Measurements from ENCODE around the gene AGRN. TPM values are rescaled to one million over a fixed set of nuclear protein-coding genes. Genes with fewer than 3 reads are reported as not detected.

Gene AGRN
- total RNA-seq, 1 donor from 2014 or later = 41.0 TPM

DNA sequence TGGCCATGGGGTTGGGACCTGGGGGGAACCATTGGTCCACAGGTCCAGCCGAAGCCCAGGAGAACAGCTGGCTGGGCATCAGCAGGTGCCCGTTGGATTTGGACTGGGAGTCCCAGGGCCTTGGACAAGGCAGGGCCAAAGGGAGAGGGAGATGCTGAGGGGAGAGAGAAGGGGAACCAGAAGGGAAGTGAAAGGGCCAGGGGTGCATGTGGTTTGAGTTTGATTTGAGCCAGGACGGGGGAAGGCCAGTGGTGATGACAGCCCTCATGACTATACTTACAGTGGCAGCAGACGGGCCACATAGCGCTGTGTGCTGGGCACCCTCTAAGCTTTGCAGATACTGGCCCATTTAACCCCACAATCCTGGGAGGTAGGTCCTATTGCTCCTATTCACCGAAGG, 18.8 kb downstream of the AGRN start:
- no peak for ATAC-seq

DNA sequence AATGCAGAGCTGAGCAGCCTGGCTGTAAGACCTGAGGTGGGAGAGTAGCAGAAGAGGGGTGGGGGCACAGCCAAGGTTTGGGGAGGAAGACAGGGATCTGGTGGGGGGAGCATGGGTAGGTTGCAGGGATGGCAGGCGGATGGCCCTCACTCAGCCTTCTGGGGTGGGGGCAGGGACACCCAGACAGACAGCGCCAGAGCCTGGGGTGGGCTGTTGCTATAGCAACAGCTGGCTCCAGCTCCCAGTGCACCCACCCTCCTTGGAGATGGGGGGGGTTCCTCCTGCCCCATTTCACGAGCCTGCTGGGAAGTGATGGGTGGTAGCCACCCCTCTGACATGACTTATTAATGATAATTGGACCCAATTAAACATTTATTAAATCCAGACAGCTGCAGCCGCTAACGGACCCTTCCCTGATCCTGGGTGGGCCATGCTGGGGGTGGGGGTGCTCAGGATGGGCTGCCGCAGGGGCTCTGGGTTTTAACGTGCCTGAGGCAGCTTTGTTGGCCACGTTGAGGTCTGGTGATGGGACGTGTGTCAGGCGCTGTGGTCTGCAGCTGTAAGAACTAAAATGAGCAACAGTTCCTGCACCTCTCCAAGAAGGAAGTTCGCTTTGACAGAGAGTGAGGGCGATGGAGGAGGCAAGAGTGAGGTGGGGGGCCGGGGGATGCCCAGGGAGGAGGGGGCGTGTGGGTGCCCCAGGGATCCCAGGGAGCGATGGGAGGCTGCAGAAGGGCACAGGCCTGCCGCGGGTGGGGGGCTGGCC, 19.4 kb downstream of the AGRN start:
- ATAC-seq = no peak

DNA sequence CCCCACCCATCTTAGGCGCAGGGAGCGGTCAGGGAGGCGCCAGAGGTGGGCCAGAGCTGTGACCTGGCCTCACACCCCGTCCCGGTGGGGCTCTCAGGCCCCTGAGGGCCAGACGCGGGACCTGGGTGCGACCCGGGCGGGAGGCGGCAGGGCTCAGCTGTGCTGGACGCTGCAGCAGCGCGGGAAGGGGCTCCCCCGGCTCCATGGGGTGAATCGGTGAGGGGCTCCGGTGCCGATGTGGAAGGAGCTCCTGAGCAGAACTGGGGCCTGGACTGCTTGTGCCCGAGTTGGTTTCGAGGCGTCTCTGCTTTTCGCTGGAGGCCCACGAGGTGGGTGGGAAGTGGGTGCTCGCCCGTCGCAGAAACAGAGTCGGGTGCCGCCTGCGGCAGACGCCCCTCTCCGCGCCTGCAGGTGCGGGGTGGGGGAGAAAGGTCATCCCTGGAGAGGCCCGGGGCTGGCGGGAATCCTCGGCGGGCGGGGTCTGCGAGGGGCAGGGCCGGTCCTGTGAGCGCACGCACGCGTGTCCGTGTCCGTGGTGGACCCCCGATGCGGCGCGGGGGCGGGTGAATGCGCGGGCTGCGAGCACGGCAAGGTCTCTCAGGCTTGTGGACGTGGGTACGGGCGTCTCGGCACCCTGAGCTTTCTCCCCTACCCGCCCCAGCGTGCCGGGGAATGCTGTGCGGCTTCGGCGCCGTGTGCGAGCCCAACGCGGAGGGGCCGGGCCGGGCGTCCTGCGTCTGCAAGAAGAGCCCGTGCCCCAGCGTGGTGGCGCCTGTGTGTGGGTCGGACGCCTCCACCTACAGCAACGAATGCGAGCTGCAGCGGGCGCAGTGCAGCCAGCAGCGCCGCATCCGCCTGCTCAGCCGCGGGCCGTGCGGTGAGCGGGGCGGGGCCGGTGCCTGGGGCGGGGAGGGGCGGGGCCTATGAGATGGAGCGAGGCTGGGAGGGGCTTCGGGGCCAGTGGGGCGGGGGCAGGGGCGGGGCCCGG, 20.4 kb downstream of the AGRN start:
- ATAC-seq = peak; percentile 77

DNA sequence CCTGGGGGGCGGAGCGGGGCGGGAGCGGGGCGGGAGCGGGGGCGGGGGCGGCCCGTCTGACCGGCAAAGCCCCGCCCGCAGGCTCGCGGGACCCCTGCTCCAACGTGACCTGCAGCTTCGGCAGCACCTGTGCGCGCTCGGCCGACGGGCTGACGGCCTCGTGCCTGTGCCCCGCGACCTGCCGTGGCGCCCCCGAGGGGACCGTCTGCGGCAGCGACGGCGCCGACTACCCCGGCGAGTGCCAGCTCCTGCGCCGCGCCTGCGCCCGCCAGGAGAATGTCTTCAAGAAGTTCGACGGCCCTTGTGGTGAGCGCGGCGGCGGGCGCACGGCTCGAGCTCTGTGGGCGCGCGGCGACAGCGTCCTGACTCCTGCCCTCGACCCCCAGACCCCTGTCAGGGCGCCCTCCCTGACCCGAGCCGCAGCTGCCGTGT, 21.2 kb downstream of the AGRN start:
- ATAC-seq = no peak

DNA sequence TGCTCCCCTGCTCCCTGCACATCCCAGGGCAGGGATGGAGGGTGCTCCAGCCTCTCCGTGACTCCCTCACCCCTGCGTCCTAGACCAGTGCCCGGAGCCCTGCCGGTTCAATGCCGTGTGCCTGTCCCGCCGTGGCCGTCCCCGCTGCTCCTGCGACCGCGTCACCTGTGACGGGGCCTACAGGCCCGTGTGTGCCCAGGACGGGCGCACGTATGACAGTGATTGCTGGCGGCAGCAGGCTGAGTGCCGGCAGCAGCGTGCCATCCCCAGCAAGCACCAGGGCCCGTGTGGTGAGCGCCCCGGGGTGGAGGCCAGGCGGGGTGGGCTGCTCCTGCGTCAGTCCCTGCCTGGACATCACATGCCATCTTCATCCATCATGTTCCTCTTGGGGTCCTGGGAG, 22.0 kb downstream of the AGRN start:
- ATAC-seq = no peak

DNA sequence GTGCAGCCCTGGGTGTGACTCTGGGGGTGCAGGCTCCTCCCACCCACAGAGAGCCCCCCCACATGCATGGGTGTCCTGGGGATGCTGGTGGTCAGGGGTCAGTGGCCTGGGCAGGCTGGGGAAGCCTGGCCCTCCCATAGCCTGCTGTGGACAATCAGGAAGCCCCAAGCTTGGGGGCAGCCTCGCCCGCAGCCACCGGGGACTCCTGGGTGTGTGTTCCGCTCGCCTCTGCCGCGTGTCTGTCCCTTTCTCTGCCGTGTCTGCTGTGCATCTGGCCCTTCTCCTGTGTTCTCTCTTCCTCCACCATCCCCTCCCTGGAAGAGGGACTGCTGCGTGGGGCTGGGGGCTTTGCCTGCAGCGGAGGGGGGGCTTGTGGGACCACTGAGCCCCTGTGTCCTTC, 22.9 kb downstream of the AGRN start:
- ATAC-seq = no peak

DNA sequence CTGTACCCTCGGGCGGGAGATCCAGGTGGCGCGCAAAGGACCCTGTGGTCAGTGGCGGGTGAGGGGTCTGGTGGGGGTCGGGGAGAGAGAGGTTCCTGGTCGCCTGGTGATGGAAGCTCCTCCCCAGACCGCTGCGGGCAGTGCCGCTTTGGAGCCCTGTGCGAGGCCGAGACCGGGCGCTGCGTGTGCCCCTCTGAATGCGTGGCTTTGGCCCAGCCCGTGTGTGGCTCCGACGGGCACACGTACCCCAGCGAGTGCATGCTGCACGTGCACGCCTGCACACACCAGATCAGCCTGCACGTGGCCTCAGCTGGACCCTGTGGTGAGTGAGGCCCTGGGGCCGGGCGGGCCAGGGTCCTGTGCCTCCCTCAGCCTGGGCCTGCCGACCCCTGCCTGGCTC, 23.5 kb downstream of the AGRN start:
- ATAC-seq = no peak

DNA sequence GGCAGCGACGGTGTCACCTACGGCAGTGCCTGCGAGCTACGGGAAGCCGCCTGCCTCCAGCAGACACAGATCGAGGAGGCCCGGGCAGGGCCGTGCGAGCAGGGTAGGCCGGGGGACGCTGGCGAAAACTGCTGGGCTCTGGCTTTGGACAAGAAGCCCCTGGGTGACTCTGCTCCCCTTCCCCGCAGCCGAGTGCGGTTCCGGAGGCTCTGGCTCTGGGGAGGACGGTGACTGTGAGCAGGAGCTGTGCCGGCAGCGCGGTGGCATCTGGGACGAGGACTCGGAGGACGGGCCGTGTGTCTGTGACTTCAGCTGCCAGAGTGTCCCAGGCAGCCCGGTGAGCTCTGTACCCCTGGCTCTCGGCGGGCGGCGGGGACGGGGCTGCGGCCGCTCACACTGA, 24.0 kb downstream of the AGRN start:
- ATAC-seq = no peak

DNA sequence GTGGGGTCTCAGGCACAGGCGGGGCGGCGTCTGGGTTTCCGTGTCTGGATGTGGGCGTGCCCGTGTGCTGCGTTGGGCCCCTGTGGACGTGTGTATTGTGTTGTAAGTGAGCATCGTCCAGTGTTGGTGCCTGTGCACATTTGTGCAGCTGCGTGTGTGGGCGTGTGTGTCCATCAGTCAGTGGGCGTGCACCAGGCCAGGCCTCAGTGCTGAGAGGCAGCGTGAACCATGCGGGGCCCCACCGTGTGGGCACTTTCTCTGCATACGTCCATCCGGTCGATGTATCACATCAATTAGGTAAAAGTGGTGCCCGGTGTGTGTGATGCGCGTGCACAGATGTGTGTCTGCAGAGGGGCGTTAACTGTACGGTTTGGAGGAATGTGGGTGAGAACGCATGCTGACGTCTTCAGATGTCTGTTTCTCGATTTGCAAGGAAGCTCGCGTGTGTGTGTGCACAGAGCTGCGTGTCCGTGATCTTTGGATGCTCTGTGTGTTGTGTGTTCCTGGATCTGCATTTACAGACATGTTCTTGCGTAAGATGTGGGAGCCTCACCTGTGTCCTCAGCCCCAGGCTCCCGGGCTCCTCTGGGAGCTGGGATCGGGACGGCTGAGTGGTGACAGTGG, 24.6 kb downstream of the AGRN start:
- no peak for ATAC-seq

DNA sequence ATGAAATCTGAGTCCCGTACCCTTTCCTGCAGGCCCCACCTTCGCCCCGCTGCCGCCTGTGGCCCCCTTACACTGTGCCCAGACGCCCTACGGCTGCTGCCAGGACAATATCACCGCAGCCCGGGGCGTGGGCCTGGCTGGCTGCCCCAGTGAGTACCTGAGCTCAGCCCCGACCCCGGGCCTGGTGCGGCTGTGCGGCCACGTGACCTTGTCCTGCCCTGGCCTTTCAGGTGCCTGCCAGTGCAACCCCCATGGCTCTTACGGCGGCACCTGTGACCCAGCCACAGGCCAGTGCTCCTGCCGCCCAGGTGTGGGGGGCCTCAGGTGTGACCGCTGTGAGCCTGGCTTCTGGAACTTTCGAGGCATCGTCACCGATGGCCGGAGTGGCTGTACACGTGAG, 25.2 kb downstream of the AGRN start:
- no peak for ATAC-seq

DNA sequence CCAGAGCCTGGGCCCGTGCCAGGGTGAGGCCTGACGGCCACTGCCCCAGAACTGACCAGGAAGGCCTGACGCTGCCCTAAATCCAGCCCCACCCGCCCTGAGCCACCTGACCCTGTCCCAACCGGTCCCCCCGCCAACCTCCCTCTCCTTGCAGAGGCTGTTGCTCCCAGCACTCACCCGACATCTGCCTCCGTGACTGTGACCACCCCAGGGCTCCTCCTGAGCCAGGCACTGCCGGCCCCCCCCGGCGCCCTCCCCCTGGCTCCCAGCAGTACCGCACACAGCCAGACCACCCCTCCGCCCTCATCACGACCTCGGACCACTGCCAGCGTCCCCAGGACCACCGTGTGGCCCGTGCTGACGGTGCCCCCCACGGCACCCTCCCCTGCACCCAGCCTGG, 26.3 kb downstream of the AGRN start:
- ATAC-seq = no peak

DNA sequence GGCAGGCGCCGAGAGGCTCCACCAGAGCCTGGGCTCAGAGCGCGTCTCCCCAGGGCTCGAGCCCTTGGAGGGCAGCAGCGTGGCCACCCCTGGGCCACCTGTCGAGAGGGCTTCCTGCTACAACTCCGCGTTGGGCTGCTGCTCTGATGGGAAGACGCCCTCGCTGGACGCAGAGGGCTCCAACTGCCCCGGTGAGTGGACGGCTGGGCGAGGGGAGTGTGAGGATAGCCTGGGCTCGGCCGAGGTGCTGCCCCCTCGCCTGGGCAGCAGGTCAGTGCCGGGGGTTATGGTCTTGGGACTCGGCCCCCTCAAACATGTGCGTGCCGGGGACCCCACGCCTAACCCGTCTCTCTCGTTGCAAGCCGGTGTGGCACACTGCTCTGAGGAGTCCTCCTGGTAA, 26.8 kb downstream of the AGRN start:
- ATAC-seq = no peak

DNA sequence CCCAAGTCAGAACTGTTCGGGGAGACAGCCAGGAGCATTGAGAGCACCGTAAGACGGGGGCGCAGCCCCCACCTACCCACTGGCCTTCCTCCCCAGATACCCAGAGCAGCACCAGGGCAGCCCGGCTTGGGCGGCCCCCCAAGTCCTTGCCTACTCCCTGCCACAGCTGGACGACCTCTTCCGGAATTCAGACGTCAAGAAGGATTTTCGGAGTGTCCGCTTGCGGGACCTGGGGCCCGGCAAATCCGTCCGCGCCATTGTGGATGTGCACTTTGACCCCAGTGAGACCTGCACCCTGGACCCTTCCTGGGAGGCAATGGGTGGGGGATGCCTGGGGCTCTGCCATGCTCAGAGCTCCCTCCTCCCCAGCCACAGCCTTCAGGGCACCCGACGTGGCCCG, 27.5 kb downstream of the AGRN start:
- ATAC-seq = no peak

DNA sequence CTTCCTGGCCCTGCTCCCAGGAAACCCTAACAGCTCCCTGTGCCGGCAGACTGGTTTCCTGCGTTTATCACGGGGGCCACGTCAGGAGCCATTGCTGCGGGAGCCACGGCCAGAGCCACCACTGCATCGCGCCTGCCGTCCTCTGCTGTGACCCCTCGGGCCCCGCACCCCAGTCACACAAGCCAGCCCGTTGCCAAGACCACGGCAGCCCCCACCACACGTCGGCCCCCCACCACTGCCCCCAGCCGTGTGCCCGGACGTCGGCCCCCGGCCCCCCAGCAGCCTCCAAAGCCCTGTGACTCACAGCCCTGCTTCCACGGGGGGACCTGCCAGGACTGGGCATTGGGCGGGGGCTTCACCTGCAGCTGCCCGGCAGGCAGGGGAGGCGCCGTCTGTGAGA, 28.0 kb downstream of the AGRN start:
- ATAC-seq = no peak

DNA sequence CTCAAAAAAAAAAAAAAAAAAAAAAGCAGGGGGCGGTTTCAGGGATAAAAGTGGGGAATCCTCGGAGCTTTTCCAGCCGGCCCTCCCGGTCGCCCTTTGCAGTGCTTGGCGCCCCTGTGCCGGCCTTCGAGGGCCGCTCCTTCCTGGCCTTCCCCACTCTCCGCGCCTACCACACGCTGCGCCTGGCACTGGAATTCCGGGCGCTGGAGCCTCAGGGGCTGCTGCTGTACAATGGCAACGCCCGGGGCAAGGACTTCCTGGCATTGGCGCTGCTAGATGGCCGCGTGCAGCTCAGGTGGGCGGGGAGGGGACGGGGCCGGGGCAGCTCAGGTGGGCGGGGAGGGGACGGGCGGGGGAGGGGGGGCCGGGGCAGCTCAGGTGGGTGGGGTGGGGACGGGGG, 28.8 kb downstream of the AGRN start:
- no peak for ATAC-seq

DNA sequence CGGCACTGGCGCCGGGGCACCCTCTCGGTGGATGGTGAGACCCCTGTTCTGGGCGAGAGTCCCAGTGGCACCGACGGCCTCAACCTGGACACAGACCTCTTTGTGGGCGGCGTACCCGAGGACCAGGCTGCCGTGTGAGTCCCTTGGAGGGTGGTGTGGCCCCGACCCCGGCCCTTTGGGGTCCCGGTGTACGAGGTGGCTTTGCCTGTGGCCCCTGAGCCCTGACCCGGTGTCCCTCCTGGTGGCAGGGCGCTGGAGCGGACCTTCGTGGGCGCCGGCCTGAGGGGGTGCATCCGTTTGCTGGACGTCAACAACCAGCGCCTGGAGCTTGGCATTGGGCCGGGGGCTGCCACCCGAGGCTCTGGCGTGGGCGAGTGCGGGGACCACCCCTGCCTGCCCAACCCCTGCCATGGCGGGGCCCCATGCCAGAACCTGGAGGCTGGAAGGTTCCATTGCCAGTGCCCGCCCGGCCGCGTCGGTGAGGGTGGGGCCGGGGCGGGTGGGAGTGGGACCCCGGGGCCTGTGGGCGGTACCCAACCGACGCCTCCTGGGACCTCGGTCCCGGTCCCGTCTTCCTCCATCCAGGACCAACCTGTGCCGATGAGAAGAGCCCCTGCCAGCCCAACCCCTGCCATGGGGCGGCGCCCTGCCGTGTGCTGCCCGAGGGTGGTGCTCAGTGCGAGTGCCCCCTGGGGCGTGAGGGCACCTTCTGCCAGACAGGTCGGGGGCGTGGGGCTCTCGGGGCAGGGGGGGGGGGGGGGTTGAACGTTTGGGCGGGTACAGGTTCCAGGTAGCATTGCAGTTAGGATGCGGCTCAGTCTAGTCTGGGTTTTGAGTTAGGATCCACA, 29.6 kb downstream of the AGRN start:
- ATAC-seq = no peak

DNA sequence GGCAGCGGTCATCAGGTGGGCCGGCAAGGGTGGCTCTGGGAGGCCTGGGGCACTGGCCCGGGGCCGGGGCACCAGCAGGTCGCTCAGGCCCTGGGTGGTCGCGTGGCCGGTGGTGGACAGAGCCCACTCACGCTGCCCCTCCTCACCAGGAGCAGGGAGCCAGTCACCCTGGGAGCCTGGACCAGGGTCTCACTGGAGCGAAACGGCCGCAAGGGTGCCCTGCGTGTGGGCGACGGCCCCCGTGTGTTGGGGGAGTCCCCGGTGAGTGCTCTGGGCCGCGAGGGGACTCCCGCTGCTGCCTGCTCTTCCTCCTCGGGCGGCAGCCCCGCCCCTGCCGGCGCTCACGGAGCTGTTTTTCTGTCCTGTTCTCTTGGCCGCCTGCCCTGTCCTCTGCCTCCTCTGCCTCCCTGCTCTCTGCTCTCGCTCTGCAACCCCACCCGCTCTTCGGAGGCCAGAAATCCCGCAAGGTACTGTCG, 30.7 kb downstream of the AGRN start:
- no peak for ATAC-seq

DNA sequence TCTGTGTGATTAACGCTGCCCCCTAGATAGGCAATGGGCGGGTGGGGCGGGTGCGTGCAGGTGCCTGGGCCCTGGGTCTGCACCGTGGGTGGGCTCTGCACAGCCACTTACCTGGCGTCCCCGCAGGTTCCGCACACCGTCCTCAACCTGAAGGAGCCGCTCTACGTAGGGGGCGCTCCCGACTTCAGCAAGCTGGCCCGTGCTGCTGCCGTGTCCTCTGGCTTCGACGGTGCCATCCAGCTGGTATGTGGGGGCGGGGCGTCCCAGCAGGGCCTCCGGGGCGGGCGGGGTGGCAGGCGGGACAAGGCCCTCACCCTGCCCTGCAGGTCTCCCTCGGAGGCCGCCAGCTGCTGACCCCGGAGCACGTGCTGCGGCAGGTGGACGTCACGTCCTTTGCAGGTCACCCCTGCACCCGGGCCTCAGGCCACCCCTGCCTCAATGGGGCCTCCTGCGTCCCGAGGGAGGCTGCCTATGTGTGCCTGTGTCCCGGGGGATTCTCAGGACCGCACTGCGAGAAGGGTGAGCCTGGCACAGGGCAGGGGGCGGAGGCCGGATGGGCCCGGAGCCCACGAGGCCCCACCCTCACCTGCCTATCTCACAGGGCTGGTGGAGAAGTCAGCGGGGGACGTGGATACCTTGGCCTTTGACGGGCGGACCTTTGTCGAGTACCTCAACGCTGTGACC, 31.3 kb downstream of the AGRN start:
- ATAC-seq = no peak

DNA sequence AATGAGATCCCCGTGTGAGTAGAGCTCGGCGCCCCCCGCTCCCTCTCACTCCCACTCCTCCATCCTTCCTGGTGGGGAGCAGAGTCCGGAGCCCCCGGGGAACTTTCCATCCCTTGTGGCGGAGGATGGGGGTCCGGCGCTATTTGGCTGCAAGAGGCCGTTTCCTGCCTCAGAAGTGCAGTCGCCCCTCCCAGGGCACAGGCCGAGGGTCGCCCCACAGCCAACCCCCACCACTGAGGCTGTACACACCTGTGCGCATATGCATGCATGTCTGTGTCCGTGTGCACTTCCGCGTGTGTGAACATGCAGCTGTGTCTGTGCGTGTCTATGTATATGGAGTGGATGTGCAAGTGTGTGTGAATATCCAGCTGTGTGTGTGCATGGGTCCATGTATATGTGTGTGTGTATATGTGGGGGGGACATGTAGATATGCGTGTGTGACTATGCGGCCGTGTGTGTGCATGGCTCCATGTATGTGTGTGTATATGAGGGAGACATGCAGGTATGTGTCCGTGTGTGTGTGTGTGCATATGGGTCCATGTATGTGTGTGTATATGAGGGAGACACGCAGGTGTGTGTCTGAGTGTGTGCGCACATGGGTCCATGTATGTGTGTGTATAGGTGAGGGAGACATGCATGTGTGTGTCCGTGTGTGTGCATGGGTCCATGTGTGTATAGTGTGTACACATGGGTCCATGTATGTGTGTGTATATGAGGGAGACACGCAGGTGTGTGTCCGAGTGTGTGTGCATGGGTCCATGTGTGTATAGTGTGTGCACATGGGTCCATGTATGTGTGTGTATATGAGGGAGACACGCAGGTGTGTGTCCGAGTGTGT, 32.3 kb downstream of the AGRN start:
- no peak for ATAC-seq

DNA sequence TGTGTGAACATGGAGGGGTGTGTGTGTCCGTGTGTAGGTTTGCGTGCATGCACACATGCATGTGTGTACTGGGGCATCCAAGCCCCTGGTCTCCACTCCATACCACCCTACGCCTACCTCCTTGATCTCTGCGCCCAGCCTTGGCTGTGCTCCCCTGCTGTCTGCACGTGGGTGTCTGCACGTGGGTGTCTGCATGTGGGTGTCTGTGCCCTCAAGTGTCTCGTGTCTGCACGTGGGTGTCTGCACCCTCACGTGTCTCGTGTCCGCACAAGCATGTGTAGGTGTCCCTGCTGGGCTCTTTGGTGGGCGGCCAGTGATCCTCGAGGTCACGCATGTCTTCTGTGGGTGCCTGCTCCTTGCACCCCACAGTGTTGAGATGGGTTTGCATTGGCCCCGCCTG, 33.1 kb downstream of the AGRN start:
- no peak for ATAC-seq

DNA sequence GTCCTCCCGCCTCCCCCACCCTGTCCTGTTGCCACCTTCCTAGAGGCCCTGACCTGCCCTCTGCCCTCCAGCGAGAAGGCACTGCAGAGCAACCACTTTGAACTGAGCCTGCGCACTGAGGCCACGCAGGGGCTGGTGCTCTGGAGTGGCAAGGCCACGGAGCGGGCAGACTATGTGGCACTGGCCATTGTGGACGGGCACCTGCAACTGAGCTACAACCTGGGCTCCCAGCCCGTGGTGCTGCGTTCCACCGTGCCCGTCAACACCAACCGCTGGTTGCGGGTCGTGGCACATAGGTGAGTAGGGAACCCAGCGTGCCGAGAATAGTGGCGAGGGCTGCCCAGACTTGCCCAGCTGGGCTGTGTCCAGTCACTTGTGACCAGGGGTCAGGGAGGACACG, 33.8 kb downstream of the AGRN start:
- ATAC-seq = no peak

Measured in esophagus mucosa (tissue), 1 donor.